NCI-H2029 treated with DMSO at 0.1 percent for 48 hours (cell line): ENCODE measurements around the gene GNG3.

Experiments
- DNase-seq: peaks from one replicate; lab custom pipeline; 2025; lab: John Stamatoyannopoulos, UW

The GNG3 gene

GRCh38 chr11:62757846-62758788 is 50.6 kb downstream of the GNG3 start:
- DNase-seq = no peak
